Vagina (tissue), 2 donors: ENCODE measurements around the gene ERCC5.

ENCODE experiments used
- CTCF ChIP-seq, 3 experiments: fragments of 450-650 bp in 2 of 3; fragments of 200-600 bp in 1 of 3; sonication (generic) in 1 of 3; IDR thresholded peaks; one replicate each; pipeline ENCODE4 v1.5.1; 2017 to 2019; ENCODE audit warnings: antibody characterized with exemption in 3 of 3, mild to moderate bottlenecking in 2 of 3, moderate library complexity in 2 of 3
- POLR2A ChIP-seq, 2 donors: fragments of 450-650 bp; IDR thresholded peaks; one replicate each; pipeline ENCODE4 v1.6.1; 2017; ENCODE audit warnings: antibody characterized with exemption in 2 of 2, mild to moderate bottlenecking in 2 of 2, moderate library complexity in 2 of 2

- TF ChIP-seq CTCF (IDR thresholded peaks at IDR 0.05) = no peak
- no peak for TF ChIP-seq POLR2A (IDR thresholded peaks at IDR 0.05)
Observed at GRCh38 chr13:102909971-102910370, 64.1 kb downstream of the ERCC5 start.
